Measurements from ENCODE around the gene SCN8A.
A peak's percentile ranks its signal among the peaks of the same experiment; 100 is the strongest.
"Not testable (repeated sequence)": the region's sequence is repeated elsewhere in the genome, so short reads cannot be mapped to it uniquely, and the experiment has no call there.

Gene SCN8A

GRCh38 chr12:51818566-51819300, 227.7 kb downstream of the SCN8A start:
- DNase-seq, result no peak

GRCh38 chr12:51819736-51820525, 228.9 kb downstream of the SCN8A start:
- DNase-seq, result peak; percentile 81

DNA sequence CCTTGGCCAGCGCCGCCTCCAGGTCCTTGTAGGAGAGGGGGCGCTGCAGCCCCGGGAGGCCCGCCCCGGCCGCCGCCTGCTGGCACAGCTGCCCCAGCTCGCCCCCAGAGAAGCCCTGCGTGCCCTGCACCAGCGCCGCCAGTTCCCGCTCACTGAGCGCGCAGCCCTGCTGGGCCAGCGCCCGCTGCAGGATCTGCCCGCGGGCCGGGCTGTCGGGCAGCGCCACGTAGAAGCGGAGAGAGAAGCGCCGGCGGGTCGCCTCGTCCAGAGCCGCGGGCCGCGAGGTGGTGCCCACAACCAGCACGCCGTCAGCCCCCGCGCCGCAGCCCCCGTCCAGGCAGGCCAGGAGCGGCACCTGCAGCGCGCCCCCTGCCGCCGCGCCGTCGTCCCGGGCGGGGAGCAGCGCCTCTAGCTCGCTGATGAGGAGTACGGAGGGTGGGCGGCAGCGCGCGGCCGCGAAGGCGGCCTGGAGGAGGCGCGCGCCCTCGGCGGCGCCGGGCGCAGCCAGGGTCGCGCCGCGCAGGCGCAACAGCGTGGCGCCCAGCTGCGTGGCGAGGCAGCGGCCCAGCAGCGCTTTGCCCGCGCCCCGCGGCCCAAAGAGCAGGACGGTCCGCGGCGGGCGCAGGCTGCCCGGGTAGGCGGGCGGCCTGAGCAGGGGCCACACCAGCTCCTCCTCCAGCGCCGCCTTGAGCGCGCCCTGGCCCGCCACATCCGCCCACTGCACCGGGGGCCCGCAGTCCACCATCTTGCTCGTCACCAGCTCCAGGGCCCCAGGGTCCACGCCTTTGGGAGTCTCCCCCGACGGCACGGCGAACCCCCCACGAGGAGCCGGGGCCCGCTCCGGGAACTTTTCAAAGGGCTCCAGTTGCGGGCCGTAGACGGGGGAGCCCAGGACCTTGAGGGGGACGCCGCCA, 229.8 kb downstream of the SCN8A start:
- peak; percentile 91 for DNase-seq

GRCh38 chr12:51821440-51822260, 230.6 kb downstream of the SCN8A start:
- peak; percentile 73 for DNase-seq

GRCh38 chr12:51822261-51822616, 231.2 kb downstream of the SCN8A start:
- no peak for DNase-seq

DNA sequence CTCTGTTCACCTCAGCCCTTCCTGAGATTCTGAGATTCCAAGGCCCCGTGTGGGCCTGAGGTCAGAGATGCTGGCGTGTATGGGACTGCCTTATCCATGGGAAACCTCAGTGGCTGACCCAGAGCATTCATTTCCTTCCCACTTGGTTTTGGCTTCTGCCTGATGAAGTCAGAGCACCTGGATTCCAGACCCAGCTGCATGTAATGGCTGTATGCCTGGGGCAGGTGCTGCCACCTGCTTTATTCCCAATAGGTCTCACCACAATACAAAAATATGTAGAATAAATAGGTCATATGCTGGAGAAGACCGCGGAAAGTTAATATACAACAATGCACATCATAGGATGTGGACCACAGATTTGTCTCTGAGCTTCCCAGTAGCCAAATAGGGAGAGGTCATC, 231.9 kb downstream of the SCN8A start:
- peak; percentile 68 for DNase-seq

- DNase-seq, result peak; percentile 92
These were observed 233.0 kb downstream of the SCN8A start for GRCh38 chr12:51823875-51824565.

- DNase-seq, result no peak
These were observed 234.2 kb downstream of the SCN8A start for GRCh38 chr12:51825216-51825615.

GRCh38 chr12:51826881-51827280, 235.8 kb downstream of the SCN8A start:
- no peak for DNase-seq

- peak; percentile 83 for DNase-seq
These were observed 237.1 kb downstream of the SCN8A start for GRCh38 chr12:51827925-51828818.

DNA sequence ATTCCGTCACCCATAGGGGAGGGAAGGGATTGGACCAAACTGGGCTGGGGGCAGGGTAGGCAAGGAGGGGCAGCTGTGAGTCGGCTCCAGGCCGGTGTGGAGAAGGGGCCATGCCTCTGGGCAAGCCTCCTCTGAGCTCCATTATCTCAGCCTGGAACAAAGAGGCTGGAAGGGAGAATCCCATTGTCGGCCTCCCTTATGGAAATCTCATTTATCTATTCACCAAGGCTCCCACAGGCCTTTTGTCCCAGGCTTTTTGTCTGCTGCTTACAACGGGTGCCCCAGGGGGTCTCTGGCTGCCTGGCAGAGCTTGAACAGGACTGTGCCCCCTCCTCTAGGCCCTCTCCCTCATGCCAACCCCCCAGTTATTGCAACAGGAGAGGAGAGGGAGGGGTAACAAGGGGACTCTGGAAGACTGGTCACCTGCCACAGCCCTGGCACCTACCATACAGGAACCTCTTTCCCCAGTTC, 238.0 kb downstream of the SCN8A start:
- no peak for DNase-seq

DNA sequence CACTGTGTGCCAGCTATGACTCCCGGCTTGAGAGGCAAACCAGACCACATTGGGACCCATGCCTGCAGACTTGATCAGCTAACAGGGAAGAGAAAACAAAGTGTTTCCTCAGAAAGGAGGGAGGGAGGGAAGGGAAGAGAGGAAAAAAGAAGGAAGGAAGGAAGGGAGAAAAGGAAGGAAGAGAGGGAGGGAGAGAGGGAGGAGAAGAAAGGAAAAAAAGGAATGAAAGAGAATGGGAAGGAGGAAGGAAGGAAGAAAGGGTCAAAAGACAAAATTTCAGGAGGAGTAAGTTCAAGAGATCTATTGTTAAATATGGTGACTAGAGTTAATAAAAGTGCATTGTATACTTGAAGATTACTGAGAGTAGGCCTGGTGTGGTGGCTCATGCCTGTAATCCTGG, 238.6 kb downstream of the SCN8A start:
- no peak for DNase-seq

DNA sequence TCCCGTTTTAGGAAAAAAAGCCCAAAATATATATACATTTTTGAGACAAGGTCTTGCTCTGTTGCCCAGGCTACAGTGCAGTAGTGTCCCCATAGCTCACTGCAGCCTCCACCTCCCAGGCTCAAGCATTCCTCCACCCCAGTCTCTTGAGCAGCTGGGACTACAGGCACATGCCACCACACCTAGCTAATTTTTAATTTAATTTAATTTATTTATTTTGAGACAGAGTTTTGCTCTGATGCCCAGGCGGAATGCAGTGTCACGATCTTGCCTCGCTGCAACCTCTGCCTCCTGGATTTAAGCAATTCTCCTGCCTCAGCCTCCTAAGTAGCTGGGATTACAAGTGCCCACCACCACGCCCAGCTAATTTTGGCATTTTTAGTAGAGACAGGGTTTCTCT, 240.8 kb downstream of the SCN8A start:
- not testable (repeated sequence) for DNase-seq

- DNase-seq, result no peak
These were observed 241.5 kb downstream of the SCN8A start for GRCh38 chr12:51832354-51833107.

DNA sequence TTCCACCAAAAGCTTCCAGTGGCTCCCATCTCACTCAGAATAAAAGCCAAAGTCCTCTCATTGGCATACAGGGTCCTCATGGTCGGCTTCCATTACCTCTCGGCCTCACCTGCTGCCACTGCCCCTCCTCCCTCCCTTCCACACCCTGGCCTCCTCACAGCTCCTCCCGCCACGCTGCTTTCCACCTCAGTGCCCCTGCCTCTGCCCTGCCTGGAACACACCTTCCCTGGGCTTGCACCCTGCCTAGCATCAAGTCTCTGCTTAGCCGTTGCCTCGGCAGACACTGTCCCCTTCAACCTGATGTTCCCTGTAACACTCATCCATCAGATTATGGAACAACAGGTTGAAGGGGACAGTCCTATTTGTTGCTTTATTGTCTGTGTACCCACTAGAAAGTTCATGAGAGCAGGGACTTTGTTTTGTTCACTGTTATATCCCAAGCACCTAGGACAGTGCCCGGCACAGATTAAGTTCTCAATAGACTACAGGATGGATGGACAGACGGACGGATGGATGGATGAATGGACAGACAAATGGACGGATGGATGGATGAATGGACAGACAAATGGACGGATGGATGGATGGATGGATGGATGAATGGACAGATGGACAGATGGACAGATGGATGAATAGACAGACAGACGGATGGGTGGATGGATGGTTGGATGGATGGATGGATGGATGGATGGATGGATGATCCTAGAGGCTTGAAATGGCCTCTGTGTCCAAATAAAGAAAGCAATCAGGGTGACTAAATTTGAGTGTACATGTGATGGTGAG, 242.6 kb downstream of the SCN8A start:
- no peak for DNase-seq

GRCh38 chr12:51834411-51834810, 243.4 kb downstream of the SCN8A start:
- no peak for DNase-seq

DNA sequence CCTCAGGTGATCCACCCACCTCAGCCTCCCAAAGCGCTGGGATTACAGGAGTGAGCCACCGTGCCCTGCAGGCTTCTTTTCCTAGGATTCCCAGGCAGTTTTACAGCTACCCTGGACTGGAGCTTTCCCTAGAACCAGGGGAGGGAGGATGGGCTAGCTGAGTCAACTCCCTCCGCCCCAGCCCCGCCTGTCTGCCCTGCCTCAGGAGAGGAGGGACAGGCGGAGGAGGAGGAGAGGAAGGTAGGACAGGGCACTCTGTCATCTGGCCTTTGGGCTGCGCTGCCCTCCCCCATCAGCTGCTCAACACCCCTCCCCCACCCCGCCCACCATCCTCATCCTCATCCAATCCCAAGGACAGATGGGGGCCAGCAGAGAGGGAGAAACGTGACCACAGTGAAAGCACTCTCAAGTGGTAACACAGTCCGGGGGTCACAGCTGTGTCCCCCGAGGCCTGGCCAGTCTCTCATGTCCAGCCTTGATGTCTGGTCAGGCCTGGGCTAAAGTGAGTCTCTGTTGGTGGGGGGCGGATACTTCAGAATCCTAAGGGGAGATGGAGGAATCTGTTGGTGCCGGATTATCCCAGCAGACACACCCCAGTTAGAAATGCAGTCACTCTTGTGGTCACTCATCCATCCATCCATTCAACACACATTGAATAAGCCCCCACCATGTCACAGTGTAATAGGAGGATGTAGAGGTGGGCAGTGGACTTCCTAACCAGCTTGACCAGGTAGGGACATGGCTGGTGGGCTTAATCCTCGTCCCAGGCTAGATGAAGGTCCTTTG, 245.2 kb downstream of the SCN8A start:
- DNase-seq, result no peak

GRCh38 chr12:51836827-51837173, 245.8 kb downstream of the SCN8A start:
- no peak for DNase-seq
